IMR-90 (cell line): ENCODE results near the gene SVIL.

ENCODE experiments used
- CEBPB ChIP-seq: IDR thresholded peaks from 2 replicates; pipeline ENCODE4 v1.6.1; 2012; ENCODE audit warnings: low read depth, low read length, improper control_type of control experiment
- CHD1 ChIP-seq: IDR thresholded peaks from 2 replicates; pipeline ENCODE4 v1.6.1; 2012; ENCODE audit warnings: low read depth, low read length, improper control_type of control experiment
- FOS ChIP-seq: fragments of 150-350 bp; IDR thresholded peaks from 2 replicates; pipeline ENCODE4 v1.6.1; 2016; ENCODE audit warnings: low read depth, low read length
- MAFK ChIP-seq: IDR thresholded peaks from 2 replicates; pipeline ENCODE4 v1.6.1; 2012; ENCODE audit warnings: low read depth, low read length, improper control_type of control experiment
- MAZ ChIP-seq: IDR thresholded peaks from 2 replicates; pipeline ENCODE4 v1.6.1; 2012; ENCODE audit warnings: low read depth, mild to moderate bottlenecking, low read length, improper control_type of control experiment, moderate library complexity, borderline replicate concordance
- MXI1 ChIP-seq: IDR thresholded peaks from 2 replicates; pipeline ENCODE4 v1.6.1; 2012; ENCODE audit warnings: low read depth, mild to moderate bottlenecking, low read length, moderate library complexity, borderline replicate concordance
- POLR2A ChIP-seq: IDR thresholded peaks from 2 replicates; pipeline ENCODE4 v1.6.1; 2012; ENCODE audit warnings: mild to moderate bottlenecking, low read depth, low read length
- RAD21 ChIP-seq: IDR thresholded peaks from 2 replicates; pipeline ENCODE4 v1.6.1; 2012; ENCODE audit warnings: low read length, improper control_type of control experiment
- RCOR1 ChIP-seq: IDR thresholded peaks from 2 replicates; pipeline ENCODE4 v1.6.1; 2012; ENCODE audit warnings: mild to moderate bottlenecking, low read length, improper control_type of control experiment; ENCODE audit not compliant: insufficient replicate concordance
- RFX5 ChIP-seq: IDR thresholded peaks from 2 replicates; pipeline ENCODE4 v1.8.0; 2012; ENCODE audit warnings: low read depth, mild to moderate bottlenecking, low read length, moderate library complexity
- SMC3 ChIP-seq: fragments of 150-350 bp; IDR thresholded peaks from 2 replicates; pipeline ENCODE4 v1.6.1; 2016; ENCODE audit warnings: low read depth, mild to moderate bottlenecking, antibody characterized with exemption, low read length, moderate library complexity
- TF ChIP-seq, protein P1 (sequence below): conservative IDR thresholded peaks from 2 replicates; pipeline ENCODE4 v1.5.1; 2012; ENCODE audit warnings: mild to moderate bottlenecking, low read depth, low read length, improper control_type of control experiment
- TF ChIP-seq, protein P2 (sequence below): fragments of 150-350 bp; IDR thresholded peaks from 2 replicates; pipeline ENCODE4 v1.6.1; 2016; ENCODE audit warnings: low read depth, mild to moderate bottlenecking, low read length, moderate library complexity, borderline replicate concordance
- TF ChIP-seq, protein P3 (sequence below): fragments of 150-350 bp; IDR thresholded peaks from 2 replicates; pipeline ENCODE4 v1.6.1; 2017; ENCODE audit warnings: mild to moderate bottlenecking, antibody characterized with exemption, low read length, low read depth

DNA sequence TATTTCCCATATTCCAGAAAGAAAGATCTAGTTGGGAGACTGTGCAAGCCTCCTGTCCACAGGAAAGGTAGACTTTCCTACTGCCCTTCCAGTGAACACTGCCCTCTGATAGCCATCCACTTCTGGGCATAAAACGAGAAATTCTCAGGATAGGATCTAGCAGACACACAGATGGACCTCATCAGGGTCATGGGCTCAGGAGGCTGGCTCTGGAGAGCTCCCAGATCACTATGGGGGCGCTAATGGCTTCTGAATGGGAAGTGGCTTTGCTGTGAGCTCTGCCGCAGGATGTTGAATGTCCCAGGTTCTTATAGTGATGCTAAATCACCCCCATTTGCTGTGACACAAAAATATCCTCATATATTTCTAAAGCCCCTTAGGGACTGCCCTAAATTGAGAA, 77.1 kb downstream of the SVIL start:
- TF ChIP-seq, protein P1, sequence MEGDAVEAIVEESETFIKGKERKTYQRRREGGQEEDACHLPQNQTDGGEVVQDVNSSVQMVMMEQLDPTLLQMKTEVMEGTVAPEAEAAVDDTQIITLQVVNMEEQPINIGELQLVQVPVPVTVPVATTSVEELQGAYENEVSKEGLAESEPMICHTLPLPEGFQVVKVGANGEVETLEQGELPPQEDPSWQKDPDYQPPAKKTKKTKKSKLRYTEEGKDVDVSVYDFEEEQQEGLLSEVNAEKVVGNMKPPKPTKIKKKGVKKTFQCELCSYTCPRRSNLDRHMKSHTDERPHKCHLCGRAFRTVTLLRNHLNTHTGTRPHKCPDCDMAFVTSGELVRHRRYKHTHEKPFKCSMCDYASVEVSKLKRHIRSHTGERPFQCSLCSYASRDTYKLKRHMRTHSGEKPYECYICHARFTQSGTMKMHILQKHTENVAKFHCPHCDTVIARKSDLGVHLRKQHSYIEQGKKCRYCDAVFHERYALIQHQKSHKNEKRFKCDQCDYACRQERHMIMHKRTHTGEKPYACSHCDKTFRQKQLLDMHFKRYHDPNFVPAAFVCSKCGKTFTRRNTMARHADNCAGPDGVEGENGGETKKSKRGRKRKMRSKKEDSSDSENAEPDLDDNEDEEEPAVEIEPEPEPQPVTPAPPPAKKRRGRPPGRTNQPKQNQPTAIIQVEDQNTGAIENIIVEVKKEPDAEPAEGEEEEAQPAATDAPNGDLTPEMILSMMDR = no peak
- TF ChIP-seq POLR2A (no peak), RFX5 (no peak), CHD1 (no peak), SMC3 (no peak), CEBPB (no peak), FOS (no peak), MAZ (no peak), RCOR1 (no peak), MXI1 (no peak), RAD21 (no peak), MAFK (no peak)
- TF ChIP-seq, protein P2, sequence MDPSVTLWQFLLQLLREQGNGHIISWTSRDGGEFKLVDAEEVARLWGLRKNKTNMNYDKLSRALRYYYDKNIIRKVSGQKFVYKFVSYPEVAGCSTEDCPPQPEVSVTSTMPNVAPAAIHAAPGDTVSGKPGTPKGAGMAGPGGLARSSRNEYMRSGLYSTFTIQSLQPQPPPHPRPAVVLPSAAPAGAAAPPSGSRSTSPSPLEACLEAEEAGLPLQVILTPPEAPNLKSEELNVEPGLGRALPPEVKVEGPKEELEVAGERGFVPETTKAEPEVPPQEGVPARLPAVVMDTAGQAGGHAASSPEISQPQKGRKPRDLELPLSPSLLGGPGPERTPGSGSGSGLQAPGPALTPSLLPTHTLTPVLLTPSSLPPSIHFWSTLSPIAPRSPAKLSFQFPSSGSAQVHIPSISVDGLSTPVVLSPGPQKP = no peak
- TF ChIP-seq, protein P3, sequence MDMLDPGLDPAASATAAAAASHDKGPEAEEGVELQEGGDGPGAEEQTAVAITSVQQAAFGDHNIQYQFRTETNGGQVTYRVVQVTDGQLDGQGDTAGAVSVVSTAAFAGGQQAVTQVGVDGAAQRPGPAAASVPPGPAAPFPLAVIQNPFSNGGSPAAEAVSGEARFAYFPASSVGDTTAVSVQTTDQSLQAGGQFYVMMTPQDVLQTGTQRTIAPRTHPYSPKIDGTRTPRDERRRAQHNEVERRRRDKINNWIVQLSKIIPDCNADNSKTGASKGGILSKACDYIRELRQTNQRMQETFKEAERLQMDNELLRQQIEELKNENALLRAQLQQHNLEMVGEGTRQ = no peak
